Right renal cortex interstitium (tissue), 3 donors: ENCODE measurements around the gene BRMS1L. TPM values are rescaled to one million over a fixed set of nuclear protein-coding genes. Genes with fewer than 3 reads are reported as not detected.

Experiments used
- DNase-seq, 3 donors: peaks; one replicate each; pipeline ENCODE4 v3.0.0-alpha.2; 2013; ENCODE audit warnings: low read depth in 3 of 3, low spot score in 2 of 3
- polyA plus RNA-seq, 3 donors: library from polyadenylated mRNA; unstranded; fragments of 120-200 nt; gene quantifications; one replicate each; pipeline ENCODE4 v1.2.1, GENCODE V29; 2013; ENCODE audit not compliant: insufficient read length in 3 of 3

BRMS1L gene
- polyA plus RNA-seq, 3 donors: 19.4 to 20.8 (median 19.7) TPM

- no peak for DNase-seq
Observed at GRCh38 chr14:35911097-35911496, 85.0 kb downstream of the BRMS1L start.

- DNase-seq: no peak
Observed at GRCh38 chr14:35915185-35915584, 89.0 kb downstream of the BRMS1L start.

- no peak for DNase-seq
Observed at GRCh38 chr14:35915775-35916174, 89.6 kb downstream of the BRMS1L start.

Other genes starting within 250 kb of the BRMS1L start
- gene RALGAPA1, start 17.0 kb upstream of the BRMS1L start, polyA plus RNA-seq: 10 to 100 TPM; 33.8 to 47.5 (median 39.0) TPM